ENCODE results near the gene RBM26.

DNA sequence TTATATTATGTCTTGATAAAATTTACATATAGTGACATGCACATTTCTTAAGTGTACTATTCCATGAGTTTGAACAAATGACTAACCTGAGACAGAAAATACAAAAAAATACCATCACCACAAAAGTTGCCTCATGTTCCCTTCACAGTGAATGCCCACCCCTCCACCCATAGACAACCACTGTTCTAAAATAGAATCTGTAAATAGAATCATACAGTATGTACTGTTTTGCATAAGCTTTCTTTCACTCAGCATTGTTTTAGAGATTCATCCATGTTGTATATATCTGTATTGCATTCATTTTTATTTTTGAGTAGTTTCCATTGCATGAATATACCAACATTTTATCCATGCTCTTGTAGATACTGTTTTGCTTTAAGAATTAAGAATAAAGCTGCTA, 23.3 kb upstream of the RBM26 start:
- TF ChIP-seq CTCF (conservative IDR thresholded peaks at IDR 0.05 in 1 of 2, IDR thresholded peaks at IDR 0.05 in 1 of 2; ENCODE audit: low read depth in 1 of 2, low read length in 2 of 2) (no peak), EZH2 (IDR thresholded peaks at IDR 0.05; ENCODE audit: low read length, missing control alignments) (no peak)

Measured in fibroblast of lung (primary cell).